ENCODE measurements around the gene ELOVL2.

ELOVL2 gene

GRCh38 chr6:11064836-11065235 is 20.7 kb upstream of the ELOVL2 start:
- no peak overlapping the region for H2AFZ ChIP-seq (ENCODE audit: low read length)
- H4K20me1 ChIP-seq (ENCODE audit: insufficient read depth, low read length, poor library complexity, severe bottlenecking): no peaks in the 10 kb centered on the region
- H3K9ac ChIP-seq (ENCODE audit: low read depth, low read length, poor library complexity, severe bottlenecking): no peak overlapping the region
- H3K36me3 ChIP-seq (ENCODE audit: insufficient read depth, low read length): no peaks in the 10 kb centered on the region
- H3F3A ChIP-seq (ENCODE audit: low read depth): no peaks in the 10 kb centered on the region
- H3K4me1 ChIP-seq (ENCODE audit: insufficient read depth, low read length, poor library complexity, severe bottlenecking): no peaks in the 10 kb centered on the region
- no peak overlapping the region for H3K4me3 ChIP-seq (ENCODE audit: low read length, poor library complexity, severe bottlenecking)
- H3K9me2 ChIP-seq (replicated peaks; ENCODE audit: low read depth, low read length): no peaks in the 10 kb centered on the region
- H3K4me2 ChIP-seq (ENCODE audit: low read depth, low read length, poor library complexity, severe bottlenecking): no peak overlapping the region
- H3K27me3 ChIP-seq (ENCODE audit: insufficient read depth, low read length, poor library complexity, severe bottlenecking): no peaks in the 10 kb centered on the region
- H3K79me2 ChIP-seq (ENCODE audit: insufficient read depth, low read length): no peaks in the 10 kb centered on the region
- no peak for TF ChIP-seq CTCF (conservative IDR thresholded peaks at IDR 0.05; ENCODE audit: low read length)
- TF ChIP-seq EZH2phosphoT487 (IDR thresholded peaks at IDR 0.05; ENCODE audit: borderline replicate concordance): no peak
- H3K9me3 ChIP-seq (ENCODE audit: insufficient read depth, low read depth, low read length): no peaks in the 10 kb centered on the region

- H3K9me2 ChIP-seq (replicated peaks; ENCODE audit: low read depth, low read length): no peaks in the 10 kb centered on the region
- no peaks in the 10 kb centered on the region for H4K20me1 ChIP-seq (ENCODE audit: insufficient read depth, low read length, poor library complexity, severe bottlenecking)
- no peak overlapping the region for H3K4me2 ChIP-seq (ENCODE audit: low read depth, low read length, poor library complexity, severe bottlenecking)
- no peaks in the 10 kb centered on the region for H3F3A ChIP-seq (ENCODE audit: low read depth)
- H3K9me3 ChIP-seq (ENCODE audit: insufficient read depth, low read depth, low read length): no peaks in the 10 kb centered on the region
- no peaks in the 10 kb centered on the region for H3K79me2 ChIP-seq (ENCODE audit: insufficient read depth, low read length)
- no peaks in the 10 kb centered on the region for H3K36me3 ChIP-seq (ENCODE audit: insufficient read depth, low read length)
- H3K4me3 ChIP-seq (ENCODE audit: low read length, poor library complexity, severe bottlenecking): no peak overlapping the region
- no peaks in the 10 kb centered on the region for H3K4me1 ChIP-seq (ENCODE audit: insufficient read depth, low read length, poor library complexity, severe bottlenecking)
- no peak for TF ChIP-seq EZH2phosphoT487 (IDR thresholded peaks at IDR 0.05; ENCODE audit: borderline replicate concordance)
- H2AFZ ChIP-seq (ENCODE audit: low read length): no peak overlapping the region
- H3K9ac ChIP-seq (ENCODE audit: low read depth, low read length, poor library complexity, severe bottlenecking): no peak overlapping the region
- no peaks in the 10 kb centered on the region for H3K27me3 ChIP-seq (ENCODE audit: insufficient read depth, low read length, poor library complexity, severe bottlenecking)
Measured at GRCh38 chr6:11062715-11063114, 18.6 kb upstream of the ELOVL2 start.

GRCh38 chr6:11062083-11062482 is 18.0 kb upstream of the ELOVL2 start:
- TF ChIP-seq CTCF (conservative IDR thresholded peaks at IDR 0.05; ENCODE audit: low read length) (no peak), EZH2phosphoT487 (IDR thresholded peaks at IDR 0.05; ENCODE audit: borderline replicate concordance) (no peak)
- Histone ChIP-seq H3K36me3 (ENCODE audit: insufficient read depth, low read length) (no peaks in the 10 kb centered on the region), H3K27me3 (ENCODE audit: insufficient read depth, low read length, poor library complexity, severe bottlenecking) (no peaks in the 10 kb centered on the region)

GRCh38 chr6:11058406-11058805 is 14.3 kb upstream of the ELOVL2 start:
- no peaks in the 10 kb centered on the region for H3K4me1 ChIP-seq (ENCODE audit: insufficient read depth, low read length, poor library complexity, severe bottlenecking)
- H3K27me3 ChIP-seq (ENCODE audit: insufficient read depth, low read length, poor library complexity, severe bottlenecking): no peaks in the 10 kb centered on the region
- H3K4me3 ChIP-seq (ENCODE audit: low read length, poor library complexity, severe bottlenecking): no peak overlapping the region
- TF ChIP-seq EZH2phosphoT487 (IDR thresholded peaks at IDR 0.05; ENCODE audit: borderline replicate concordance): no peak
- TF ChIP-seq CTCF (conservative IDR thresholded peaks at IDR 0.05; ENCODE audit: low read length): no peak
- no peaks in the 10 kb centered on the region for H3K79me2 ChIP-seq (ENCODE audit: insufficient read depth, low read length)
- no peak overlapping the region for H2AFZ ChIP-seq (ENCODE audit: low read length)
- H3K4me2 ChIP-seq (ENCODE audit: low read depth, low read length, poor library complexity, severe bottlenecking): no peak overlapping the region
- H3K9me2 ChIP-seq (replicated peaks; ENCODE audit: low read depth, low read length): no peaks in the 10 kb centered on the region
- H3K9ac ChIP-seq (ENCODE audit: low read depth, low read length, poor library complexity, severe bottlenecking): no peak overlapping the region
- no peaks in the 10 kb centered on the region for H3K9me3 ChIP-seq (ENCODE audit: insufficient read depth, low read depth, low read length)
- H3K36me3 ChIP-seq (ENCODE audit: insufficient read depth, low read length): no peaks in the 10 kb centered on the region
- no peaks in the 10 kb centered on the region for H3F3A ChIP-seq (ENCODE audit: low read depth)
- H4K20me1 ChIP-seq (ENCODE audit: insufficient read depth, low read length, poor library complexity, severe bottlenecking): no peaks in the 10 kb centered on the region

More at GRCh38 chr6:11062083-11062482, 18.0 kb upstream of the ELOVL2 start:
- H2AFZ ChIP-seq (ENCODE audit: low read length): no peak overlapping the region
- H3K9me3 ChIP-seq (ENCODE audit: insufficient read depth, low read depth, low read length): no peaks in the 10 kb centered on the region
- H3K4me1 ChIP-seq (ENCODE audit: insufficient read depth, low read length, poor library complexity, severe bottlenecking): no peaks in the 10 kb centered on the region
- H3K9ac ChIP-seq (ENCODE audit: low read depth, low read length, poor library complexity, severe bottlenecking): no peak overlapping the region
- no peaks in the 10 kb centered on the region for H3K79me2 ChIP-seq (ENCODE audit: insufficient read depth, low read length)
- H3K4me3 ChIP-seq (ENCODE audit: low read length, poor library complexity, severe bottlenecking): no peak overlapping the region
- no peaks in the 10 kb centered on the region for H3F3A ChIP-seq (ENCODE audit: low read depth)
- H3K4me2 ChIP-seq (ENCODE audit: low read depth, low read length, poor library complexity, severe bottlenecking): no peak overlapping the region
- no peaks in the 10 kb centered on the region for H4K20me1 ChIP-seq (ENCODE audit: insufficient read depth, low read length, poor library complexity, severe bottlenecking)
- no peaks in the 10 kb centered on the region for H3K9me2 ChIP-seq (replicated peaks; ENCODE audit: low read depth, low read length)
